Measurements from ENCODE around the gene HYAL3. TPM values are rescaled to one million over a fixed set of nuclear protein-coding genes. Genes with fewer than 3 reads are reported as not detected.

The HYAL3 gene
- total RNA-seq, 1 experiment from 2014 or later = 10.3 TPM

DNA sequence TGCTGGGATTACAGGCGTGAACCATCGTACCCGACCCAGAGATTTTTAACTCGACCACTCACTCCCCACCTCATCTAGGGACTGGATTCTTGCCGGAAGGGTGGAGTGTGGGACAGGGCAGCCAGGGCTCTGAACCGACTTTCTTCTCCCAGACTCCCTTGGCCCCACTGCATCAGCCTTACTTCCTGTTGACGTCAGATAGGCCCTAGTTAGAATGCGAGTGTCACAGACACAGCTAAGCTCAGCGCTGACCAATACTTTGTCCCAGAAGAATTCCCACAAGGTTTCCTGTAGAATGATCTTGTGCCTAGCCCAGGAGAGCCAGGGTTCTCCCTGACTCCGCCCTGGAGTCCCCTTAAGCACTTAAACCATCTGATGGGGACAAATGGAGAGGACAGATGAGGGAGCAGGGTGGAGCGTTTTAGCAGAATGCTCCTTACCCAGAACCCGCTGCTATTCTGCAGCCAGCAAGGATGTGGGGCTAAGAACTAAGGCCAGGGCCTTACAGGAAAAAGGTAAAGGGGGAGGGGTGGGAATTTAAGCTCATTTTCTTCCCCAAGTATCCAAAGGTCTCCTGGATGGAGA, 34.6 kb upstream of the HYAL3 start:
- Histone ChIP-seq H3K9ac (ENCODE audit: low read length) (peak overlapping the region; percentile 5; the same call in 1 of the 2 replicates), H3K9me2 (ENCODE audit: insufficient read depth) (no peaks in the 10 kb centered on the region), H3K4me1 (ENCODE audit: control insufficient read depth in 1 of 2, insufficient read depth in 2 of 2, low read length in 2 of 2) (peaks cover 20 to 38% of the 10 kb centered on the region in 2 experiments), H3K4me2 (ENCODE audit: low read length) (no peak overlapping the region), H3K9me3 (ENCODE audit: control insufficient read depth in 1 of 2, insufficient read depth in 1 of 2, low read depth in 1 of 2, low read length in 2 of 2) (no peaks in the 10 kb centered on the region), H3K79me2 (ENCODE audit: insufficient read depth, low read length) (peaks cover 72% of the 10 kb centered on the region), H3K27ac (ENCODE audit: low read depth, low read length) (no peak overlapping the region; the same call in 1 of the 2 replicates), H2AFZ (ENCODE audit: low read depth, low read length, poor library complexity, severe bottlenecking) (no peak overlapping the region), H3K4me3 (replicated peaks in 1 of 2; ENCODE audit: low read depth in 1 of 2, low read length in 2 of 2) (no peak overlapping the region), H4K20me1 (ENCODE audit: insufficient read depth) (no peaks in the 10 kb centered on the region; the same call in 1 of the 2 replicates), H3K27me3 (ENCODE audit: insufficient read depth, low read length) (no peaks in the 10 kb centered on the region), H3K36me3 (ENCODE audit: control insufficient read depth in 1 of 2, insufficient read depth in 2 of 2, low read length in 2 of 2) (peaks cover 30 to 41% of the 10 kb centered on the region in 2 experiments; a peak in 3 of 4 replicates)
- no TSS peak for BruUV-seq (replicated peaks)
- intact Hi-C loops (cut with micrococcal nuclease) = no loop called here
- CTCF ChIA-PET = no interaction called here
- TF ChIP-seq EZH2 (IDR thresholded peaks at IDR 0.05) = no peak
- TF ChIP-seq ZFX (IDR thresholded peaks at IDR 0.05) = no peak
- TF ChIP-seq YY1 (IDR thresholded peaks at IDR 0.05; ENCODE audit: extremely low read depth, insufficient replicate concordance, low read depth, low read length) = no peak
- no peak for TF ChIP-seq TCF7L2 (IDR thresholded peaks at IDR 0.05; ENCODE audit: borderline replicate concordance, extremely low read depth, insufficient read depth, insufficient read length)
- no peak for TF ChIP-seq SP1 (IDR thresholded peaks at IDR 0.05; ENCODE audit: low read depth)
- TF ChIP-seq SIN3A (IDR thresholded peaks at IDR 0.05; ENCODE audit: low read depth) = no peak
- TF ChIP-seq, protein P1, sequence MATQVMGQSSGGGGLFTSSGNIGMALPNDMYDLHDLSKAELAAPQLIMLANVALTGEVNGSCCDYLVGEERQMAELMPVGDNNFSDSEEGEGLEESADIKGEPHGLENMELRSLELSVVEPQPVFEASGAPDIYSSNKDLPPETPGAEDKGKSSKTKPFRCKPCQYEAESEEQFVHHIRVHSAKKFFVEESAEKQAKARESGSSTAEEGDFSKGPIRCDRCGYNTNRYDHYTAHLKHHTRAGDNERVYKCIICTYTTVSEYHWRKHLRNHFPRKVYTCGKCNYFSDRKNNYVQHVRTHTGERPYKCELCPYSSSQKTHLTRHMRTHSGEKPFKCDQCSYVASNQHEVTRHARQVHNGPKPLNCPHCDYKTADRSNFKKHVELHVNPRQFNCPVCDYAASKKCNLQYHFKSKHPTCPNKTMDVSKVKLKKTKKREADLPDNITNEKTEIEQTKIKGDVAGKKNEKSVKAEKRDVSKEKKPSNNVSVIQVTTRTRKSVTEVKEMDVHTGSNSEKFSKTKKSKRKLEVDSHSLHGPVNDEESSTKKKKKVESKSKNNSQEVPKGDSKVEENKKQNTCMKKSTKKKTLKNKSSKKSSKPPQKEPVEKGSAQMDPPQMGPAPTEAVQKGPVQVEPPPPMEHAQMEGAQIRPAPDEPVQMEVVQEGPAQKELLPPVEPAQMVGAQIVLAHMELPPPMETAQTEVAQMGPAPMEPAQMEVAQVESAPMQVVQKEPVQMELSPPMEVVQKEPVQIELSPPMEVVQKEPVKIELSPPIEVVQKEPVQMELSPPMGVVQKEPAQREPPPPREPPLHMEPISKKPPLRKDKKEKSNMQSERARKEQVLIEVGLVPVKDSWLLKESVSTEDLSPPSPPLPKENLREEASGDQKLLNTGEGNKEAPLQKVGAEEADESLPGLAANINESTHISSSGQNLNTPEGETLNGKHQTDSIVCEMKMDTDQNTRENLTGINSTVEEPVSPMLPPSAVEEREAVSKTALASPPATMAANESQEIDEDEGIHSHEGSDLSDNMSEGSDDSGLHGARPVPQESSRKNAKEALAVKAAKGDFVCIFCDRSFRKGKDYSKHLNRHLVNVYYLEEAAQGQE (IDR thresholded peaks at IDR 0.05; ENCODE audit: low read depth) = no peak
- RAD21 ChIA-PET (ENCODE audit: low non-redundant PET in 1 of 2, low total read pairs in 2 of 2, uncharacterized antibody in 2 of 2, unreplicated experiment in 2 of 2) = no interaction called here
- no peak for ATAC-seq
- no peak for DNase-seq (ENCODE audit: low read depth, low spot score)
- POLR2A ChIA-PET = no interaction called here

Measured in HCT116 (cell line).